ENCODE measurements around the gene THRSP.
"Not testable (repeated sequence)": the region's sequence is repeated elsewhere in the genome, so short reads cannot be mapped to it uniquely, and the experiment has no call there.

Gene THRSP

GRCh38 chr11:78039391-78039918 lies 24.2 kb upstream of the THRSP start:
- DNase-seq: no peak

- no peak for DNase-seq
These were observed 23.6 kb upstream of the THRSP start for GRCh38 chr11:78039919-78040671.

- DNase-seq: no peak
These were observed 22.8 kb upstream of the THRSP start for GRCh38 chr11:78040691-78041379.

- DNase-seq: not testable (repeated sequence)
These were observed 22.3 kb upstream of the THRSP start for GRCh38 chr11:78041380-78041719.

GRCh38 chr11:78041843-78042440 lies 21.7 kb upstream of the THRSP start:
- DNase-seq: no peak

- no peak for DNase-seq
These were observed 19.0 kb upstream of the THRSP start for GRCh38 chr11:78044706-78045105.

GRCh38 chr11:78045851-78046485 lies 17.7 kb upstream of the THRSP start:
- peak; percentile 69 to 70 for DNase-seq

GRCh38 chr11:78046486-78046854 lies 17.2 kb upstream of the THRSP start:
- DNase-seq: no peak

- DNase-seq: no peak
These were observed 15.1 kb upstream of the THRSP start for GRCh38 chr11:78048561-78048960.

GRCh38 chr11:78049348-78049747 lies 14.3 kb upstream of the THRSP start:
- DNase-seq: no peak

- DNase-seq: no peak
These were observed 12.5 kb upstream of the THRSP start for GRCh38 chr11:78050964-78051831.

GRCh38 chr11:78054971-78055370 lies 8.7 kb upstream of the THRSP start:
- no peak for DNase-seq

- no peak for DNase-seq
These were observed 7.6 kb upstream of the THRSP start for GRCh38 chr11:78056093-78056492.

GRCh38 chr11:78057462-78058055 lies 6.1 kb upstream of the THRSP start:
- DNase-seq: no peak

GRCh38 chr11:78059749-78060328 lies 3.8 kb upstream of the THRSP start:
- not testable (repeated sequence) for DNase-seq

GRCh38 chr11:78060533-78060932 lies 3.1 kb upstream of the THRSP start:
- DNase-seq: no peak

GRCh38 chr11:78061088-78061920 lies 2.4 kb upstream of the THRSP start:
- no peak for DNase-seq

GRCh38 chr11:78061921-78062311 lies 1.7 kb upstream of the THRSP start:
- DNase-seq: no peak

- DNase-seq: no peak
These were observed 990 bp upstream of the THRSP start for GRCh38 chr11:78062671-78063070.

- DNase-seq: no peak
These were observed 1.5 kb downstream of the THRSP start for GRCh38 chr11:78065203-78065602.

GRCh38 chr11:78066471-78066870 lies 2.8 kb downstream of the THRSP start:
- no peak for DNase-seq
